HCT116 (cell line): Measurements from ENCODE around the gene MALSU1. TPM values are rescaled to one million over a fixed set of nuclear protein-coding genes. Genes with fewer than 3 reads are reported as not detected.

Experiments used
- ATAC-seq: fragments of 200-7000 bp; cut with Tn5 transposase; 2 replicates; pipeline ENCODE4 v1.9.1; 2020; ENCODE audit warnings: mild to moderate bottlenecking, moderate library complexity
- BruUV-seq: library from RNA; stranded (reverse); fragments of 400-500 nt; replicated peaks from 2 replicates; lab custom pipeline; 2021; lab: Mats Ljungman, UMichigan
- CTCF ChIA-PET: fragments of 300-600 bp; sonication (Branson Sonifier 250); formaldehyde crosslinking; loops from one replicate; lab custom pipeline; 2021; ENCODE audit warnings: antibody characterized with exemption; lab: Charles Lee
- POLR2A ChIA-PET: fragments of 300-600, 350-600 bp; sonication (Branson Sonifier 250); formaldehyde crosslinking; loops from one replicate; lab custom pipeline; 2021; ENCODE audit warnings: antibody characterized with exemption; lab: Charles Lee
- RAD21 ChIA-PET, 2 experiments: fragments of 300-600 bp; sonication (Branson Sonifier 250); formaldehyde crosslinking; loops; one replicate each; lab custom pipeline; 2023; ENCODE audit warnings: low total read pairs in 2 of 2; ENCODE audit not compliant: uncharacterized antibody in 2 of 2, unreplicated experiment in 2 of 2, low non-redundant PET in 1 of 2; lab: Charles Lee
- DNase-seq: peaks from one replicate; pipeline ENCODE4 v3.0.0-alpha.2; 2010; ENCODE audit warnings: low read depth, low spot score
- H2AFZ ChIP-seq: fragments of 200-600 bp; shearing (Covaris generic), sonication (generic); 2 replicates; pipeline ENCODE4 v1.6.1; 2017; ENCODE audit warnings: low read depth, mixed run types, mixed read lengths, antibody characterized with exemption, low read length; ENCODE audit not compliant: poor library complexity, severe bottlenecking
- H3K27ac ChIP-seq: 2 replicates; pipeline ENCODE4 v1.5.1; 2012; ENCODE audit warnings: low read depth, low read length
- H3K27me3 ChIP-seq: fragments of 200-600 bp; sonication (generic); 2 replicates; pipeline ENCODE4 v1.6.1; 2016; ENCODE audit warnings: mixed run types, low read length, mixed read lengths; ENCODE audit not compliant: insufficient read depth
- H3K36me3 ChIP-seq, 2 experiments: fragments of 200-500 bp in 1 of 2; fragments of 200-600 bp in 1 of 2; sonication (Bioruptor generic) in 1 of 2; sonication (generic) in 1 of 2; 2 replicates each; pipeline versions ENCODE4 v1.5.1 to v1.6.1; 2014 to 2016; ENCODE audit warnings: low read length in 2 of 2, inconsistent platforms in 1 of 2, mixed read lengths in 1 of 2, mixed run types in 1 of 2; ENCODE audit not compliant: insufficient read depth in 2 of 2, control insufficient read depth in 1 of 2
- H3K4me1 ChIP-seq, 2 experiments: fragments of 200-600 bp in 1 of 2; sonication (generic) in 1 of 2; 2 replicates each; pipeline versions ENCODE4 v1.5.1 to v1.6.1; 2012 to 2017; ENCODE audit warnings: low read length in 2 of 2, inconsistent platforms in 1 of 2, mild to moderate bottlenecking in 1 of 2, mixed read lengths in 1 of 2, mixed run types in 1 of 2, moderate library complexity in 1 of 2; ENCODE audit not compliant: insufficient read depth in 2 of 2, control insufficient read depth in 1 of 2
- H3K4me2 ChIP-seq: fragments of 200-600 bp; sonication (generic); 2 replicates; pipeline ENCODE4 v1.6.1; 2017; ENCODE audit warnings: mixed run types, low read length, mixed read lengths
- H3K4me3 ChIP-seq, 2 experiments: fragments of 200-600 bp in 1 of 2; sonication (generic) in 1 of 2; replicated peaks in 1 of 2; 2 replicates each; pipeline ENCODE4 v1.5.1; 2011 to 2016; ENCODE audit warnings: low read length in 2 of 2, control low read depth in 1 of 2, low read depth in 1 of 2, mild to moderate bottlenecking in 1 of 2, mixed read lengths in 1 of 2, mixed run types in 1 of 2
- H3K79me2 ChIP-seq: fragments of 200-600 bp; sonication (generic); 2 replicates; pipeline ENCODE4 v1.6.1; 2017; ENCODE audit warnings: mild to moderate bottlenecking, mixed run types, low read length, moderate library complexity, mixed read lengths; ENCODE audit not compliant: insufficient read depth
- H3K9ac ChIP-seq: fragments of 200-600 bp; sonication (generic); 2 replicates; pipeline ENCODE4 v1.6.1; 2016; ENCODE audit warnings: low read length, mixed read lengths
- H3K9me2 ChIP-seq: fragments of 200-600 bp; sonication (generic), shearing (Covaris generic); 2 replicates; pipeline ENCODE4 v1.6.1; 2017; ENCODE audit warnings: mixed run types, mild to moderate bottlenecking, moderate library complexity; ENCODE audit not compliant: insufficient read depth
- H3K9me3 ChIP-seq, 2 experiments: fragments of 200-500 bp in 1 of 2; fragments of 200-600 bp in 1 of 2; sonication (Bioruptor generic) in 1 of 2; sonication (generic) in 1 of 2; 2 replicates each; pipeline ENCODE4 v1.6.1; 2014 to 2017; ENCODE audit warnings: low read length in 2 of 2, mixed read lengths in 2 of 2, inconsistent platforms in 1 of 2, low read depth in 1 of 2, mild to moderate bottlenecking in 1 of 2, mixed run types in 1 of 2, moderate library complexity in 1 of 2; ENCODE audit not compliant: control insufficient read depth in 1 of 2, insufficient read depth in 1 of 2
- H4K20me1 ChIP-seq: fragments of 200-600 bp; sonication (generic), shearing (Covaris generic); 2 replicates; pipeline ENCODE4 v1.6.1; 2017; ENCODE audit warnings: mixed run types, mild to moderate bottlenecking, moderate library complexity; ENCODE audit not compliant: insufficient read depth
- CBX3 ChIP-seq: IDR thresholded peaks from 2 replicates; pipeline ENCODE4 v1.6.1; 2012; ENCODE audit warnings: low read depth
- CTCF ChIP-seq, 3 experiments: fragments of 200-600 bp in 1 of 3; sonication (generic) in 1 of 3; IDR thresholded peaks in 2 of 3; conservative IDR thresholded peaks in 1 of 3; 2 replicates each; pipeline ENCODE4 v1.5.1; 2012 to 2017; ENCODE audit warnings: low read depth in 2 of 3, low read length in 2 of 3, antibody characterized with exemption in 1 of 3, borderline replicate concordance in 1 of 3, control low read depth in 1 of 3, mild to moderate bottlenecking in 1 of 3, mixed read lengths in 1 of 3, mixed run types in 1 of 3, moderate library complexity in 1 of 3; ENCODE audit not compliant: insufficient read depth in 1 of 3
- EGR1 ChIP-seq: IDR thresholded peaks from 2 replicates; pipeline ENCODE4 v1.6.1; 2012; ENCODE audit warnings: low read depth
- EZH2 ChIP-seq: fragments of 200-600 bp; sonication (generic); IDR thresholded peaks from 2 replicates; pipeline ENCODE4 v1.6.1; 2017; ENCODE audit warnings: antibody characterized with exemption, mixed run types
- FOSL1 ChIP-seq: IDR thresholded peaks from 2 replicates; pipeline ENCODE4 v1.6.1; 2012; ENCODE audit warnings: low read depth
- POLR2AphosphoS5 ChIP-seq: IDR thresholded peaks from 2 replicates; pipeline ENCODE4 v1.6.1; 2011; ENCODE audit warnings: mild to moderate bottlenecking, low read depth, low read length, moderate library complexity
- REST ChIP-seq: IDR thresholded peaks from 2 replicates; pipeline ENCODE4 v1.6.1; 2012; ENCODE audit warnings: low read depth
- SP1 ChIP-seq: IDR thresholded peaks from 2 replicates; pipeline ENCODE4 v1.6.1; 2012; ENCODE audit warnings: low read depth
- ZNF274 ChIP-seq: fragments of 200-500 bp; sonication (Bioruptor generic); IDR thresholded peaks from 2 replicates; pipeline ENCODE4 v1.6.1; 2014; ENCODE audit warnings: mild to moderate bottlenecking, low read depth, low read length, inconsistent platforms
- intact Hi-C: fragments of 100-400 bp; cut with micrococcal nuclease; formaldehyde crosslinking; loops from 2 replicates; pipeline ENCODE4 v1.10.0; 2022
- total RNA-seq: library from RNA; stranded (reverse); gene quantifications from one replicate; pipeline ENCODE4 v1.2.1, GENCODE V29; 2021; ENCODE audit not compliant: unreplicated experiment

The MALSU1 gene
- total RNA-seq, 1 experiment from 2014 or later, result 105 TPM

- no peak overlapping the region for H3K4me2 ChIP-seq
- intact Hi-C loops, result no loop called here
- H3K9ac ChIP-seq, result no peak overlapping the region
- TF ChIP-seq CTCF (IDR thresholded peaks at IDR 0.05 in 2 of 3, conservative IDR thresholded peaks at IDR 0.05 in 1 of 3; ENCODE audit: borderline replicate concordance in 1 of 3, insufficient read depth in 1 of 3, low read depth in 2 of 3, low read length in 2 of 3), result no peak
- ChIA-PET RAD21 (no interaction called here), CTCF (no interaction called here), POLR2A (no interaction called here)
- H4K20me1 ChIP-seq, result peaks cover 5% of the 10 kb centered on the region; the same call in 1 of the 2 replicates
- H3K4me1 ChIP-seq, result peaks cover 32 to 43% of the 10 kb centered on the region in 2 experiments
- H3K4me3 ChIP-seq, result no peak overlapping the region
- peaks cover 33 to 55% of the 10 kb centered on the region in 2 experiments for H3K36me3 ChIP-seq
- no peak overlapping the region for H3K27ac ChIP-seq
- DNase-seq (no peak), ATAC-seq (no peak)
- no peak overlapping the region for H2AFZ ChIP-seq
- H3K9me2 ChIP-seq, result no peaks in the 10 kb centered on the region
- no TSS peak for BruUV-seq
- no peaks in the 10 kb centered on the region for H3K79me2 ChIP-seq
- no peaks in the 10 kb centered on the region for H3K27me3 ChIP-seq
- H3K9me3 ChIP-seq, result peaks cover 0 to 8% of the 10 kb centered on the region in 2 experiments; a peak in 1 of 4 replicates
Observed at GRCh38 chr7:23338863-23339262, 39.7 kb downstream of the MALSU1 start.

DNA sequence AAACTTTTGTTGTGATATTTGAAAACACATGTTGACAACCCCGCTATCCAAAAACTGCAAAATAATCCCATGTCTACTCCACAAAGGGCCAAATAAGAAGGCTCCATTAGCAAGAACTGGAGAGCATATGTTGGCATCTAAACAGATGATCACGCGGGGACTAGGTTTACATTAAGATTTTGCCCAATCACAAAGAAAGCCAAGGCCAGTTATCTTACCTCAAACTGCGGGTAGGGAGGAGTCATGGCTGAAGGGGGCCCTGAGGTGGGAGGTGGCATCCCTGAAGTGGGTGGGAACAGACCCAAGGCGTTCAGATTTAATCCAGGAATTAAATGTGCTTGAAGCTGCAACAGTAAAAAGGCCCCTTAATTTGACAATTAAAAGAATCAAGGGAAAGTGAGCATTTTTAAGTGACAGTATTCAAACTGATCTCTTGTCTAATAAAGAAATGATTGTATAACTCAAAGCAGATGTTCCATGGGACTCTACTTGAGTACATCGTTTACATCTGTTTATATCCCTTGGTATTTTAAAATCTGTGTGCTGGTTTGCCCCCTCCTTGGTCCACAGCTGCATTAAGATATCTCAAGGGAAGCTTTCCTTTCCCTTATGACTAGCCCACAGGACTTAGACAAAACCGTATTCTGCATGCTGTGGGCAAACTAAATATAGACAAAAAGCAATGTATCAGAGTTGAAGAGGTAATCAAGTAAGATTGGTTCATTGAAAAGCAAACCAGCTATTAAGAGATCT is 42.9 kb downstream of the MALSU1 start:
- ChIA-PET CTCF (no interaction called here), POLR2A (interaction anchor here (0.7 kb wide), 1 partner anchor 256 kb away, joined by 3 read pairs; no protein-coding TSS in a partner anchor), RAD21 (no interaction called here)
- Histone ChIP-seq H3K4me2 (no peak overlapping the region), H2AFZ (no peak overlapping the region), H3K27me3 (no peaks in the 10 kb centered on the region), H3K27ac (no peak overlapping the region), H3K79me2 (peaks cover 13% of the 10 kb centered on the region; the same call in 1 of the 2 replicates), H3K9me2 (no peaks in the 10 kb centered on the region), H4K20me1 (no peaks in the 10 kb centered on the region), H3K9ac (no peak overlapping the region), H3K4me3 (no peak overlapping the region), H3K36me3 (peaks cover 39 to 76% of the 10 kb centered on the region in 2 experiments), H3K9me3 (peaks cover 0 to 8% of the 10 kb centered on the region in 2 experiments; a peak in 1 of 4 replicates), H3K4me1 (peaks cover 14 to 29% of the 10 kb centered on the region in 2 experiments)
- intact Hi-C loops, result no loop called here
- no TSS peak for BruUV-seq
- DNase-seq (no peak), ATAC-seq (no peak)
- TF ChIP-seq EZH2 (no peak), REST (no peak), EGR1 (no peak), CBX3 (no peak), POLR2AphosphoS5 (no peak), SP1 (no peak), ZNF274 (no peak), CTCF (IDR thresholded peaks at IDR 0.05 in 2 of 3, conservative IDR thresholded peaks at IDR 0.05 in 1 of 3; ENCODE audit: borderline replicate concordance in 1 of 3, insufficient read depth in 1 of 3, low read depth in 2 of 3, low read length in 2 of 3) (no peak), FOSL1 (no peak)
